Thyroid gland (tissue), 4 donors: ENCODE data around the gene REXO1.

Experiments used
- CTCF ChIP-seq, 6 experiments: fragments of 200-600 bp in 3 of 6; fragments of 450-650 bp in 3 of 6; sonication (generic) in 3 of 6; IDR thresholded peaks; one replicate each; pipeline ENCODE4 v1.5.1; 2016 to 2019; ENCODE audit warnings: antibody characterized with exemption in 6 of 6, mild to moderate bottlenecking in 2 of 6, inconsistent platforms in 1 of 6, moderate library complexity in 1 of 6
- POLR2A ChIP-seq, 2 donors: fragments of 450-650 bp; IDR thresholded peaks; one replicate each; pipeline ENCODE4 v1.6.1; 2017; ENCODE audit warnings: antibody characterized with exemption in 2 of 2, mild to moderate bottlenecking in 2 of 2, moderate library complexity in 1 of 2

- no peak for TF ChIP-seq POLR2A (IDR thresholded peaks at IDR 0.05)
- TF ChIP-seq CTCF (IDR thresholded peaks at IDR 0.05), result no peak
Measured at GRCh38 chr19:1827566-1828278, 20.6 kb downstream of the REXO1 start.
